Suprapubic skin (tissue), 3 donors: ENCODE data around the gene ITIH5.

Experiments
- CTCF ChIP-seq, 2 donors: fragments of 200-600 bp in 1 of 2; fragments of 450-650 bp in 1 of 2; sonication (generic) in 1 of 2; IDR thresholded peaks; one replicate each; pipeline ENCODE4 v1.5.1; 2016 to 2019; ENCODE audit warnings: antibody characterized with exemption in 2 of 2, mild to moderate bottlenecking in 1 of 2, moderate library complexity in 1 of 2
- EP300 ChIP-seq: sonication (generic); formaldehyde crosslinking; IDR thresholded peaks from one replicate; pipeline ENCODE4 v1.6.1; 2017; ENCODE audit warnings: antibody characterized with exemption

DNA sequence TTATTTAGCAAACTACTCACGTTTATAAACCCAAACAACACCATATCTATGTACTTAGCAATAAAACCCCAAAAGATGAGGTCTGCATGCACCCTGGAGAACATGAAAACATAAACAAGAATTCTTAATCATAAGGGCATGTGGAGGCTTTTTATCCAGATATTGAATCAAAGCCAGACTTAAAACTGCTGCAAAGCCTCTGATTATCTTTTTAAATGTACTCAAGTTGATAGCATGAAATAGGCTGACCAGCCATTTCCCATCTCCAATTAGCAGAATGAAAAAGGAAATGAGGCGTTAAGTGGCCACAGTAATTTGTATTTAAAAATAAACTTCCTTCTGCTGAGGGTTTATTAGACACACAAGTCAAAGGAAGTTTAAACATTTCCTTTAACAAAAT is 48.3 kb downstream of the ITIH5 start:
- TF ChIP-seq EP300 (no peak), CTCF (IDR thresholded peaks at IDR 0.05) (no peak)
